ENCODE measurements around the gene PEAK3. TPM values are rescaled to one million over a fixed set of nuclear protein-coding genes. Genes with fewer than 3 reads are reported as not detected.
A peak's percentile ranks its signal among the peaks of the same experiment; 100 is the strongest.

Gene PEAK3
- total RNA-seq, 3 donors from 2014 or later = 1.8 TPM; not detected in 2

- Histone ChIP-seq H3K9me3 (peaks cover 4 to 6% of the 10 kb centered on the region in 2 donors), H3K4me1 (no peaks in the 10 kb centered on the region), H3K36me3 (no peaks in the 10 kb centered on the region), H3K4me3 (no peak overlapping the region), H3K27me3 (peaks cover 18 to 39% of the 10 kb centered on the region in 2 donors), H3K27ac (no peak overlapping the region)
- intact Hi-C loops (cut with DNase I; ENCODE audit: low total_unique reads) = no loop called here
- no peak for DNase-seq (ENCODE audit: low spot score in 2 of 2)
- TF ChIP-seq CTCF (IDR thresholded peaks at IDR 0.05) = no peak
- TF ChIP-seq POLR2AphosphoS5 (IDR thresholded peaks at IDR 0.05) = no peak
- no peak for TF ChIP-seq POLR2A (IDR thresholded peaks at IDR 0.05)
These were observed 27.9 kb upstream of the PEAK3 start for GRCh38 chr19:2309734-2310362.

GRCh38 chr19:2308114-2308556, 26.2 kb upstream of the PEAK3 start, which contains the start of gene LINGO3:
TSS of gene LINGO3 (minus strand) at chr19:2308154. CDS start at chr19:2291776, 16,378 bp downstream.
- intact Hi-C loops (cut with DNase I; ENCODE audit: low total_unique reads) = no loop called here
- peaks cover 17 to 34% of the 10 kb centered on the region in 2 donors for H3K27me3 ChIP-seq

DNA sequence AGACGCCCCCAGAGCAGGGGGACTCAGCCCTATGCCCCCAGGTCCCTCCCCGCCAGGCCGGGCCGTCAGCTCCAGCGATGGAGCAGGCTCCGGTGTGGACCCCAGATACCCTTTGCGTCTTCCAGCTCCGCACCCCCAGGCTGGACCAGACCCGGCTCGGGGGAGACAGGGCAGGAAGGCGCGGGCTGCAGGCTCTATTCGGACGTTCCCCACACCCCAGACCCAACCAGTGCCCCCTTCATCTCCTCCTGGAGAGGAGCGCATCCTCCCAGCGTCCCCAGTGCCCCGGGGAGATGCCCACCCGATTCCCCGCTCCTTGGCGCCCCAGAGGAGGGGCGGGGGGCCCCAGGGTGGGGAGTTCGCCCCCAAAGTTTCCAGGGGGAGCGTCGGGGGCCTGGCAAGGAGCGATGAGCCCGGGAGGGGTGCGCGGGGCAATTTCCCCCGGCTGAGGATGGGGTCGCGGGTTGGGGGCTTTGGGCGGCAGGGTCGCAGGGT, 25.6 kb upstream of the PEAK3 start:
- no peak overlapping the region for H3K27ac ChIP-seq
- H3K9me3 ChIP-seq = no peaks in the 10 kb centered on the region
- intact Hi-C loops (cut with DNase I; ENCODE audit: low total_unique reads) = no loop called here
- peaks cover 12 to 28% of the 10 kb centered on the region in 2 donors for H3K27me3 ChIP-seq
- no peaks in the 10 kb centered on the region for H3K36me3 ChIP-seq
- peak overlapping the region in 2 of 3 donors; percentile 20 to 47 for H3K4me3 ChIP-seq
- DNase-seq (ENCODE audit: low spot score in 2 of 2) = no peak
- TF ChIP-seq CTCF (IDR thresholded peaks at IDR 0.05) (no peak), POLR2A (IDR thresholded peaks at IDR 0.05) (no peak), POLR2AphosphoS5 (IDR thresholded peaks at IDR 0.05) (no peak)
- H3K4me1 ChIP-seq = no peaks in the 10 kb centered on the region

More at GRCh38 chr19:2308114-2308556, 26.2 kb upstream of the PEAK3 start, which contains the start of gene LINGO3:
- peak within 1 kb of the TSS in 2 of 3 donors; percentile 32 to 47 for H3K4me3 ChIP-seq
- TF ChIP-seq CTCF (IDR thresholded peaks at IDR 0.05) (no peak), POLR2AphosphoS5 (IDR thresholded peaks at IDR 0.05) (no peak), POLR2A (IDR thresholded peaks at IDR 0.05) (no peak)
- H3K27ac ChIP-seq = no peak within 1 kb of the TSS
- DNase-seq (ENCODE audit: low spot score in 2 of 2) = no peak
- H3K36me3 ChIP-seq = no peaks in the 10 kb centered on the region
- H3K4me1 ChIP-seq = no peaks in the 10 kb centered on the region
- no peaks in the 10 kb centered on the region for H3K9me3 ChIP-seq

DNA sequence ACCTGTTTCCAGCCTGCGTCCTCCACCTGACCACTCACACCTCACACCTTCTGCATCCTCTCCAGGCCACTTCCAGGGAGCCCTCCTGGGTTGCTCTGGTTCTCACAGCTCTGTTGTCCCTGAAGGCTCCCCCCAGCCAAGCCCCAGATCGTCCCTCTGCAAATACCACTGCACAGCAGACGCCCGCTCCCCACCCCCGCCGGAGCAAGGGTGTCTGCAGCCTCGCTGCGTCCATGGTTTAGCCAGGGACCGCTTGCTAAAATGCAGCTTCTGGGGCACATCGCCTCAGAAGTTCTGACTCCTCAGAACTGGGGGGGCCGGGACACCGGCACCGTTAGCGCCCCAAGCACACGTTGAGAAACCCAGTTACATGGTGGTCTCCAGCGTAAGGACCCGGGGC, 25.0 kb upstream of the PEAK3 start:
- Histone ChIP-seq H3K4me3 (no peak overlapping the region), H3K27me3 (peaks cover 10 to 22% of the 10 kb centered on the region in 2 donors), H3K36me3 (no peaks in the 10 kb centered on the region), H3K27ac (no peak overlapping the region), H3K9me3 (no peaks in the 10 kb centered on the region), H3K4me1 (no peaks in the 10 kb centered on the region)
- TF ChIP-seq POLR2AphosphoS5 (IDR thresholded peaks at IDR 0.05) = no peak
- no peak for TF ChIP-seq CTCF (IDR thresholded peaks at IDR 0.05)
- no peak for TF ChIP-seq POLR2A (IDR thresholded peaks at IDR 0.05)
- no peak for DNase-seq (ENCODE audit: low spot score in 2 of 2)
- intact Hi-C loops (cut with DNase I; ENCODE audit: low total_unique reads) = no loop called here

GRCh38 chr19:2306281-2306806, 24.4 kb upstream of the PEAK3 start:
- Histone ChIP-seq H3K36me3 (no peaks in the 10 kb centered on the region), H3K4me1 (no peaks in the 10 kb centered on the region), H3K27ac (no peak overlapping the region), H3K4me3 (no peak overlapping the region), H3K9me3 (no peaks in the 10 kb centered on the region), H3K27me3 (peaks cover 10 to 22% of the 10 kb centered on the region in 2 donors)
- TF ChIP-seq POLR2A (IDR thresholded peaks at IDR 0.05) (no peak), CTCF (IDR thresholded peaks at IDR 0.05) (no peak), POLR2AphosphoS5 (IDR thresholded peaks at IDR 0.05) (no peak)
- no peak for DNase-seq (ENCODE audit: low spot score in 2 of 2)
- intact Hi-C loops (cut with DNase I; ENCODE audit: low total_unique reads) = no loop called here

All from breast epithelium (tissue), 4 donors.